CD4-positive, alpha-beta T cell treated with Interferon alpha-2 for 1 hour (primary cell): ENCODE data around the gene PA2G4.
"Not testable (repeated sequence)": the region's sequence is repeated elsewhere in the genome, so short reads cannot be mapped to it uniquely, and the experiment has no call there.

ENCODE experiments used
- DNase-seq, 2 donors: peaks; one replicate each; pipeline ENCODE4 v3.0.0-alpha.2; 2020 to 2022

Gene PA2G4

GRCh38 chr12:56154818-56155217 lies 50.5 kb downstream of the PA2G4 start:
- DNase-seq: no peak

- no peak for DNase-seq
Measured at GRCh38 chr12:56155256-56155845, 51.0 kb downstream of the PA2G4 start.

GRCh38 chr12:56156464-56157200 lies 52.3 kb downstream of the PA2G4 start:
- DNase-seq: not testable (repeated sequence)

- peak; percentile 67 to 78 for DNase-seq
Measured at GRCh38 chr12:56157201-56158028, 53.1 kb downstream of the PA2G4 start.

GRCh38 chr12:56158029-56158925 lies 53.9 kb downstream of the PA2G4 start, which contains the start of gene MYL6:
TSS of gene MYL6 (plus strand) at chr12:56158359. CDS start at chr12:56158402, 43 bp downstream.
- DNase-seq: peak; percentile 94 to 95

- DNase-seq: no peak
Measured at GRCh38 chr12:56158926-56159461, 54.6 kb downstream of the PA2G4 start.

GRCh38 chr12:56159482-56160192 lies 55.3 kb downstream of the PA2G4 start:
- no peak for DNase-seq

- DNase-seq: peak; percentile 41 to 75
Measured at GRCh38 chr12:56160193-56160763, 55.9 kb downstream of the PA2G4 start.

GRCh38 chr12:56160894-56161689 lies 56.7 kb downstream of the PA2G4 start:
- no peak for DNase-seq

- no peak for DNase-seq
Measured at GRCh38 chr12:56161690-56162351, 57.5 kb downstream of the PA2G4 start.

GRCh38 chr12:56162468-56163290 lies 58.3 kb downstream of the PA2G4 start:
- no peak for DNase-seq
